HUDEP-2 (cell line): ENCODE results near the gene TSPAN3.
A peak's percentile ranks its signal among the peaks of the same experiment; 100 is the strongest.

ENCODE experiments used
- DNase-seq, 76 experiments: peaks; one replicate each; lab custom pipeline; 2025; ENCODE audit not compliant: unreplicated experiment in 76 of 76; lab: John Stamatoyannopoulos, UW

The TSPAN3 gene

DNA sequence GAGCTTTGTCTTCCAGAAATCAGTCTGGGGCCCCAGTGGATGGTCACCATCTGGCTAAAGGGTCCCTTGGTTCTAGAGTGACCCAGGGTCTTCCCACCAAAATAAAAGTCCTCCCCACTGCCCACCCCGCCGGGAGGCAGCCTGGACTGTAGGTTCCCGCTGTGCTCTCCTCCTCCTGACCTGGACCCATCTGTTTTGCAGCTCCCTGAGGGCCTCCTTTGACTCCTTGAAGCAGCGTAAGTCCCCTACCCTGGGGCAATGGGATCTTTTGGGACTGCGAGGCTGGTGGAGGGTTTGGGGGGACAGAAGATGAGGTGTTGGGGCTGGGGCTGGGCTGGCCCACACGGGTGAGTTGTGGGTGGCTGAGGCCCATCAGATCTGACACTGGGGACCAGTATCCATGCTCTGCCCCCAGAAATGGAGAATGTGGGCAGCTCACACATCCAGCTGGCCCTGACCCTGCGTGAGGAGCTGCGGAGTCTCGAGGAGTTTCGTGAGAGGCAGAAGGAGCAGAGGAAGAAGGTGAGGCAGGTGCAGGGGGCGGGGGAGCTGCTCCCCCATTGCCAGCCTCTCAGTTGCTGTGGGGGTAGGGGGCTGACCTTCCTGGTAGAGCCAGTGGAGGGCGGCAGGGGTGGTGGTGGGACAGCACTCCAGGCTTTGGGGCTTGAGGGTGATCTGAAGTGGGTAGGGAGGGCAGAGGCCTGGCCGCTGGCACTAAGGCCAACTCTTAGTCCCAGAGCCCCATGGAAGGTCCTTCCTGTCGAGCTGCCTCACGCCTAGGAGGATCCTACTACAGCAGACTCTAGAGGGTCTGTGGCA is 45.6 kb downstream of the TSPAN3 start:
- DNase-seq, result no peak

DNA sequence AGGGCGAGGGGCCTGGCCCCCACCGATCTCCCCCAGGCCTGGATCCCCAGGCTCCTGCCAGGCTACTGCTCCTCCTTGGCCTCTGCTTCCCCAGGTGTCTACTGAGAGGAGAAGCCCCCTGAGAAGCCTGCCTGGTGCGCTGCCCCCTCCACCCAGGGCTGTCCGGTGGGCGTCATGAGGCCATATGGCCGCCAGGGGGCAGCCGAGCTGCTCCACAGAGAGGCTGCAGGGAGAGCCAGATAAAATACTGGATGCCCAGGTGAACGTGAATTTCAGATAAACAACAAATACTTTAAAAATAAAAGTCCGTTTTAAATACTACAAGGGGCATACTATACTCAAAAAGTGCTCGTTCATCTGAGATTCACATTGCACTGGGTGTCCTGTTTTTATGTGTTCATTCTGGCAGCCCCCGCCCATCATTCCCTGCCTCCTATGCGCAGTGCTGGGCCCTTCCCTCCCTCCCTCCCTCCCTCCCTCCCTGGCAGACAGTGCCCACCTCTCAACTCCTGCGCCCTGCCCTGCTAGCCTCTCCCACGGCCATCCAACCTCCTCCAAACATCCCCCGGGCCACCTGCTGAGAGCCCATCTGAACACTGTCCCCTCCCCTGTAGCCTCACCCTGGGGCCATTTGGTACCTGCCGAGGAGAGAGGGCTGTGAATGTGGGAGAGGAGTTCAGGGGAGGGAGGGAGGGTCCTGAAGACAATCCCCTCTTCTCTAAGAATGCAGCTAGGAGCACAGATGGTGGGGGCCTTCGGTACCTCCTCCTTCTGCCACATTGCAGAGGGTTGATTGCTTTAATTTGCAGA is 46.4 kb downstream of the TSPAN3 start:
- DNase-seq, result peak in 50 of 76 experiments; percentile 2 to 68 (median 30)

DNA sequence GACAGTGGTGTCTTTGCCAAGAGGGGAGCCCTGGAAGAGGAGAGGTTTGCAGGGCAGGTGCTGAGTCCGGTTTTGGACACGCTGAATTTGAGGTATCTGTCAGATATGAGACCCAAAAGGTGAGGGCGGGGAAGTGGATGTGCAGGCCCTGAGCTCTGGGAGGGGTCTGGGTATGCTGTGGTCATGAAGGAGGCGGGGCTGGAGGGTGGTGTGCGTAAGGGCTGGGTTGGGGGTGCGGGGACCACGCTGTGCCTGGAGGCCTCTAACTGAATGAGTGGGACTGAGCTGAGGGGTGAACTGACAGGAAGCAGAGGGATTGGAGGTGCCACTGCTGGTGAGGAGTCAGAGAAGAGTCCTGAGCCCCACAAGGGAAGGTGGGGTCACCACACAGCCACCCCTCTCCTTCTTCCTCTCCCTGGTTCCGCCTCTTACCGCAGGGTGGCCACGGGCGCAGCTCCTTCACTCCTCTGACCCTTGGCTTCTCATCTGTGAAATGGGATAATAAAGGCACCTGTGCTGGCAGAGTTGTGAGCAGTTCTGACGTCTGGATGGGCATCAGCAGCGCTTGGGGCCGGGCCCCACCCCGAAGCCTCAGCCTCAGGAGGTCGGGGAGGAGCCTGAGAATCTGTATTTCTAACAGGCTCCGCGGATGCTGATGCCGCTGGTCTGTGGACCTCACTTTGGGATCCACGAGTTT is 47.2 kb downstream of the TSPAN3 start:
- no peak for DNase-seq

DNA sequence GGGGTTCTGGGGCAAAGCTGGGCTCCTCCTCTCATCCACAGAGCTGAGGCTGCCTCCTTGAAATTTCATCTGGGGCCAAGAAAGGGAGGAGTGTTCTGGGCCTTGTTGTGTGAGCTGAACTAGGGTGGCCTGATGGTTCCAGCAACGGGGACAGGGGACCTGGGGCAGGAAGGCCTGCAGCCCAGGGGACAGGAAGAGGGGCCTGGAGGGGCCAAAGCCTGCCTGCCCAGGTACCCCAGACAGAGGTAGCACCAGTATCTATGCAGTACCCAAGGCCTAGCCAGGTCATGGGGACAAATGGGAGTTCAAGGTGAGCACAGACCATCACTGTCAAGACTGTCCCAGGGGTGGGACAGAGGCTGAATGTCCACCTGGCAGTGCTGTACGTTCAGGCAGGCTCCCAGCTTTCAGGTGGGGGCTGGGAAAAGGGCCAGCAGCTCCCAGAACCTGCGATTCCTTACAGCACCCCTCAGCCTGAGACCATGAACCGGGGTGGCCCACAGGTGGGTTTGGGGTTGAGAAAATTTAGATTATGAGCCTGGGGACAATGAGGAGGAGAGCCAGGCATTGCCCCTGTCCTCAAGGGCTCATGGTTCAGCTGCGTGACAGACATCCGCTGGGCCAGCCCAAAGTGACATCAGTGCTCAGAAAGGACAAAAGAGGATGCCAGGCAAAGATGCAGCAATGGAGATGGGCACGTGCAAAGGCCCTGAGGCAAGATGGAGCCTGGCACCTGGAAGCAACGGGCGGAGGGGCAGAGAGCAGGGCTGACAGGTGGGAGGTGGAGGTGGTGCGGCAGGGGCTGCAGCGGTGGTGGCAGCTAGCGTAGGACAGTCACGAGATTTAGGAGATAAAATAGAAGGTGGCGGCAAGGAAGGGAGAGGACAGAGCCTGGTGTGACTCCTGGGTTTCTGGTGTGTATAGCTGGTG is 48.0 kb downstream of the TSPAN3 start:
- DNase-seq, result no peak

DNA sequence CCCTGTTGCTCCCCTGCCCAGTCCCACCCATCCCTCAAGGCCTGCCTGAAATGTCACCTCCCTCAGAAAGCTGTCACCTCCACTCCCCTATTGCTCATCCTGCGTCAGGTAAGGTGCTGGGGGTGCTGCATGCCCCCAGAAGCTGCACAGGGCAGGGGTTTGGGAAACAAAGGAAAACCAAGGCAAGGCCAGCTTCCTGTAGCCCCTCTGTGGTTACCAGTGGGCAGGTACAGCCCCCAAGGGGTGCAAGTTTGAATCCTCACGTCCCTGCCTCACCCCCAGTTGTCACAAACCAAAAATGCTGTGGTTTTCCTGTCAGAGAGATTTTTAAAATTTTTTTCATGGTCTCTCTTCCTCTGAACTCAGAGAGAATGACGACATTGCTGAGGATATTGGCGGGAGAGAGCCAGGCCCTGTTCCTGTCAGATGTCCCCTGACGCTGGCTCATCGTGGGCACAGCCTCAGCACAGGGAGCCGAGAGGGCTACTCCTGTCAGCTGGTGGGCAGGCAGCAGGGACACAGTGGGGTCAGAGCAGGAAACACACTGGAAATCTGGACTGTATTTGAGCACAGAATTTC is 49.0 kb downstream of the TSPAN3 start:
- DNase-seq, result no peak

DNA sequence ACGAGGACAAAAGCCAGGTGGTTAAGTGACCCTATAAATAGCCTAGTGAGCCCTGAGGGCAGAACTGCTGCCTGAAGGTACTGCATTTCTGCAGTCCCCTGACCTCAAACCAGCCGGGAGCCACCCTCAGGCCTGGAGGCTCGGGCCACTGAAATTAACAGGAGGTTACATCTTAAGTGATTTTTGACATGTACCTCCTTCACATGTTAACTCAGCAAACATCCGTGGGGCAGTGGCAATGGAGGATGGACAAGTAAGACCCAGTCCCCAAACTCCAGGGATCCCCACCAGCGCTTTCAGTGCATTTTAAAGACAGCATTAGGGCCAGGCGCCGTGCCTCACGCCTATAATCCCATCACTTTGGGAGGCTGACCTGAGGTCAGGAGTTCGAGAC is 49.8 kb downstream of the TSPAN3 start:
- DNase-seq, result no peak

DNA sequence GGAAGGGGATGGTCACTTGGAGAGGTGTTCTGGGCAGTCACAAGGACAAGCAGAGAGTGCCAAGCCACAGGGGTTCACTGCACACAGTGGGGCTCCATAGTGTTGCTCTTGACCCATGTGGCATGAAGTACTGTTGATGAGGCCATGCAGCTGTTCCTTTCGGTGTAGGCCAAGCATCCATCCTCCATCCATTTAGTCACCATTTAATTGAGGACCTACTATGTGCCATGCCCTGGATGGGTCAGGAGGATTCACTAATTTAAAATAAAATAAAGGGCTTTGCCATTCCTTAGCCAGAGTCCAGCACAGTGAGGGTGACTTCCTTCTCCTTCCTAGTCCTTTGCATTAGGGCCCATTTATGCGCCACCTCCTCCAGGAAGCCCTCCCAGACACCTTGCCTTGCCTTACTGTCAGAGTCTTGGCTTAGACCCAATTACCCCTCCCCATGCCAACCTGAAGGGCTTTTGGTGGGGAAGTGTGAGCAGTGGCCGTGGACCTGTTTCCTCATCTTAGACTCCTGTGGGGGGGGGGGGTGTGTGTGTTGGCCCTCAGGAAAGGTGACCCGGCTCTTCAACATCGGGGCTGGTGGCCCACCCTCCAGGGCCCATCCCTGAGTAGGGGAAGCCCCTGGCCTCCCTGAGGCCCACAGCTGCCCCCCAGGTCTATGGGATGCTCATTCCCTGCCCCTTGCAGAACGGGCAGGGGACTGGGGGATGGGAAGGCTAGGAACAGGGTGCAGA is 50.4 kb downstream of the TSPAN3 start:
- DNase-seq, result no peak

DNA sequence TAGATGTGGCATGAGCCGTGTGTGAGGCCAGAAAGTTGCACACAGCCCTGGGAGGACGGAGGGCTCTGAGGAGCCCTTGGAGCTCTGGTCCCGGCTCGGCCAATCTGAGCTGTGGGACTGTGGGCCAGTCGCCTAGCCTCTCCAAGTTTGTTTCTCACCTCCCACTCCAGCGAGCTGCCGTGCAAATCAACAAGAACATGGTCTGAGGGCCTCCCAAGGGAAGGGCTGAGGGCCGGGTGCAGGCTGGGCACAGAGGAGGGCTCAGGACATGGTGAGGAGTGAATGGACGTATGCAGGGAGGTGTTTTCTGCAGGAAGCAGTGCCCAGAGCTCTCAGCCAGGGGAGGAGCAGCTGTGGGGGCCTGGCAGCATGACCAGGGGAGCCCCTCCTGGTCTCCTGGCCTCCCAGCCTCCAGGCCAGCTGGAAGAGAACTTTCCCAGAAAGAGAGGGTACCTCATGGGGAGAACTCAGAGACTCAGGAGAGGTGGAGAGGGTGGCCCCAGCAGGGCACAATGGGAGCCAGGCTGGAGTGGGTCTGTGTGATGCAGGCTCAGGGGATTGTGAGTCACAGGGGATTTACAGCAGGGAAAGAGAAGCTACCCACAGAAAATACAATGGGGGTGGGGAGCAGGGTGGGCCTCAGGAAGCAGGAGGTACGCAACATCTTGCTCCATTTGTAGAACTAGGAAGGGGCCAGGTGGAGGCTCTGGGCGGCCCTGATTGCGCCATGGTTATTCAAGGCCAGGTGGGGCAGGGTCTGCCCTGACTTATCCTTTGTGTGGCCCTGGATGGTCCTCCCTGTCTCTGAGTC is 51.2 kb downstream of the TSPAN3 start:
- no peak for DNase-seq

DNA sequence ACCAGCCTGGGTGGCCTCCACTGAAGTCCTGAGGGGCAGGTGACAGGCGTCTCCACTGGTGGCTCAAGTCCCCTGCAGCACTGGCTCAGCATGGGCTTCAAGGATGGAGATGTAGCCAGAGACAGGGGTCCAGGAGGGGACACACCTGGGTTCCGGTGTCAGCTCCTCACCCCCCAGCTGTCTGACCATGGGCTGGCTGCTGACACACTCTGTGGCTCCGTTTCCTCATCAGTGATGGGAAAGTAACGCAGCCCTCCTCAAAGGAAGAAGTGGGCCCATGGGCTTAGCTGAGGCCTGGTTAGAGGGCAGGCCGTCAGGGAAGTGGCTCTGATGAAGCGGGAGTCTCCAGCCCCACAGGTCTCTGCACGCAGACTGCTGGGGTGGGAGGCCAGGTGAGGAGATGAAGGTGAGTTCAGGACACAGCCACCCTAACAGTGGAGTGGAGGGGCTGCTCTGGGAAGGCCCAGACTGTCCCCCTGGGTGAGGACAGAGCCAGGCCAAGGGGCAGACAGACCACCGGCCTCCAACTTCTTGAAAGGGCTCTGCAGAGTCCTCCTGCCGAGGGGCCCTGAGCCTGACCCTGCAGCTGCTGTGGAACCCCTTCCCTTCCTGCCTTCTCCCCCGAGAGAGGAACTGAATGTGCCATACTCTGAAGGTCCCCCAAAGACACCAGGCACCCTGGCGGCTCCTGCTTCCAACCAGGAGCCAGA is 52.0 kb downstream of the TSPAN3 start:
- no peak for DNase-seq

DNA sequence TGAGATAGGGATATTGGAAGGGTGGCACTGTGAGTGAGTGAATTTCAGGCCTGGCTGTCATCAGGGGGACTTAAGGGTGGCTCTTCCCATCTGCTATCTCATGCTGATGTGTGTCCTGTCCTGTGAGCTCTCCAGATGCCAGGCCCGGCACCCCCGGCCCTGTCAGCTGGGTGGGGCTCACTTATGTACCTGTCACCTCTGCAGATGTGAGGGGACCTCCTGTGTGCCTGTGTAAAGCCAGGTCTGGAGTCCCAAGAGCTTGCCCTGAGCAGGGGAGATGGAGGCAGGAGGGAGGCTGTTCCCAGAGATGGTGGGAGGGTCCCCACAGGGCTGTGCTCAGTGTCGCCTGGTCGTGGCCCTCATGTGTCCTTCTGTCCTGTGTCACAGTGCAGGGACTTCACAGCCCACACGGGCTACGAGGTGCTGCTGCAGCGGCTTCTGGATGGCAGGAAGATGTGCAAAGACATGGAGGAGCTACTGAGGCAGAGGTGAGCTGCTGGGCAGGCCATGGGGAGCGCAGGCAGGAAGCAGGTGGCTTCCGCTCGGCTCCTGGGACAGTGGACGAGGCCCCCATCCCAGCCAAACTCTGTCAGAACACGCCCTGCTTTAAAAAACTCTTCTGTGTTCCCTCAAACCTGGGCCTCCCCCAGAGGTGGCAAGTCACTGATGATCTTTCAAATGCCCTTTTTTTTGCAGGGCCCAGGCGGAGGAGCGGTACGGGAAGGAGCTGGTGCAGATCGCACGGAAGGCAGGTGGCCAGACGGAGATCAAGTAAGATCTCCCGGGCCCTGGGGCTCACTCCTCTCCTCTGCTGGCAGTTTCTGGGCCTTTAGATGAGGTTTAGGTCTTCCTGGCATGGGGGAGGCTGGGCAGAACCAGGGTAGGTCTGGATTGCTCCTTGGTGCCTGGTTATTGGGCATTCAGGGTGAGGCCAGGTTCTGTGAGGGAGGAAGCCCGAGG is 52.9 kb downstream of the TSPAN3 start:
- DNase-seq, result no peak

DNA sequence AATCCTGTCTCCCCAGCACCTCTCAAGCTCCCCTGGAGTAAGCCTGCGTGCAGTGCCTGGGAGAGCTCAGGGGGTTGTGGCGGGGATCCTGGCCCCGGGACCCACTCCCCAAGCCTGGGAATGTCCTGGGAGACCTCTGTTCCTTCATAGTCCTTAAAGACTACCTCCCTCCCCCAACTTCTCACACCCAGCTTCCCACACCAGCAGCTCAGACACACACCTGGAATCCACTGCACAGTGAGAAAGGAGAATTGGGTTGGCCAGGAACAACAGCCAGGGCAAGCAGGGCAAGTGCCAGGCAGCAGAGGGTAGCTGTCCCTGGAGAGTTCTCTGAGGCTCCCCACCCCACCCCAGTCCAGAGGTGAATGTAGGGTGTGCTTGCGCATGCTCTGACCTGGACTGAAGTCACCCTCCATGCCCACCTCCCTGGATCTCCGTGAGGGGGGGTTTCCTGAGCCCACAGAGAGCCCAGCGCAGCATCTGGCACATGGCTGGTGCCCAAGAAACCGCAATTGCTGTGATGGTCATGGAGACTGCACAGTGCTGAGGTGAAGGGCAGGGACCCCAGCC is 53.7 kb downstream of the TSPAN3 start:
- DNase-seq, result no peak

DNA sequence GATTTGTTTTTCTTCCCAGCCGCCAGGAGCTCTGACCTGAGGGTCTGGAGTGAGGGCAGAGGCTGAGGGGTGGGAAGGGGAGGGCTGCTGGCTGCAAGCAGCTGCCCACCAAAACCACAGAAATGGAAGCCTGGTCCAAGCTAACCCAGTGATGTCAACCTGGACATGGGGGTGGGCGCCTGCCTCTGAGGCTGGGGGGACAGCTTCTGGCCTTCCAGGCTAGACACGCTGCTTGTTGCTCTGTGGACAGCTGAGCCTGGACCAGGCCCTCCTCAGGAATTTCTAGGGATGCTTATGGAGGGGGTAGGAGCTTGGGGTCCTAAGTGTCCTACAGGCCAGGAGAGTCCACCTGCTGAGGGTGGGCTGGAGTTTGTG is 54.6 kb downstream of the TSPAN3 start:
- no peak for DNase-seq

DNA sequence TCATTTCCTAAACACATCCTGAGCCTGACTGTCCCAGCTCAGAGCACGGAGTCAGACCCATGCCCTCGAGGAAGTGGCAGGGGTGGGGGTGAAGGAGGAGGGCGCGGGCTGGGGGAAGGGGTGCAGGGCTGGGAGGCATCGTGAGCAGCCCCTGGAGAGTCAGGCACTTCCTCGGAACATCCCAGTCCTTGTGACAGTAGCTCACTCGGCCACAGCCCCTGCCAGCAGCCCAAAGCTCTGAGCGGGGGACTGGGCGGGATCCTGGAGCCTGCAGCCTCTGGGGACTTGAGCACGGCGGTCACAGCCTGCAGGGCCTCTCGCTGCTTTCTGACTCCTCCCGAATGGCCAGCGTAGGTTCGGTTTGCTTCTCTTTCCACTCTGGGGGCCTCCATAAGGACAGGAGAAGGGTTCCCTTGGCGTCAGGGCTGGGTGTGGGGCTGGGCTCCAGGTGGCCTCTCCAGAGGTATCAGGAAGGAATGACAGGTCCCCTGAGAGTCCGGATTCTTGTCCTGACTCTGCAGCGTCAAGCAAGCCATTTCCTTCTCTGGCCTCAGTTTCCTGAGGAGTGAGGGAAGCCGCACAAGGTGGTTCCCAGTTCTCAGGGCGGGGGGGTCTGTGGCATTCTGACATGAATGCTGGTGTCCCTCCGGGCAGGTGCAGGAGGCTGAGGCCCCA is 55.1 kb downstream of the TSPAN3 start:
- DNase-seq, result no peak

DNA sequence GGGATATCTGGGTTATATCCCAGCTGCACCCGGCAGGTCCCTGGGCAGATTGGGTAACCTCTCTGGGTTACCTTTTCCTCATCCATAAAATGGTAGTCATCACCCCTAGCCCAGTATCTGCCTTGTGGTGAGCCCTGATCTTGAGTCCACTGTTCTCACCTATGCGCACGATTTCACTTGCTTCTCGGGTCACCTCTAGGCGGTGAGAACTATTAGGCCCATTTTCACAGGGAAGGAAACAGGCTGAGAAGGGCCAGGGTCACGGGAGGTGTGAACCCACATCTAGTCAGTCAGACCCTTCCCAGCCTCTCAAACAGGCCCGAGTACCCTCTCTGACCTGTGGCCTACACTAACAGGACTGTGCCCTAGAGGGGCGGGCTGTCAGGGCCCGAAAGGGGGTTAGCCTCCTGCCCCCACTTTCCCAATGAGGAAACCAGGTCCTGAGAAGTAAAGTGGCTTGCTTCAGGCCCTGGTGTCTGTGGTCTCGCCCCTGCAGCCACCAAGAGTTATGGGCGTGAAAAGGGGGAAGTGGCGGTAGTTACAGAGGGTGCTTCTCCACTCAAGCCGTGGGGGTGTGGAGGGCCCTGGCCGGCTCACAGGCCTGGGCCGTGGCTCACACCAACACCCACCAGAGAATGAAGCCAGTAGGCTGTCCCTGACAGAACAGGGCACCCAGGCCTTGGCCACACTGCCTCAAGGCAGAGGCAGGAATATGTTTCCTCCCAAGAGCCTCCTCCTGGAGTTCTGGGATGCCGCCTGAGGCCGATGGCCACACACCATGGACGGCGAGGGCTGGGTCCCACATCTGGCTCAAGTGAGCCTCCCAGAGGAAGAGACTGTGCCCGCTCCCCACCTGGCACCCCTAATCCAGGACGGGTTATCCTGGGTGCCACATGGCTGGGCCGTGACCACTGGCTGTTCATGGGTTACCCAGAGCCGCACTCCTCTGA is 56.5 kb downstream of the TSPAN3 start:
- no peak for DNase-seq

DNA sequence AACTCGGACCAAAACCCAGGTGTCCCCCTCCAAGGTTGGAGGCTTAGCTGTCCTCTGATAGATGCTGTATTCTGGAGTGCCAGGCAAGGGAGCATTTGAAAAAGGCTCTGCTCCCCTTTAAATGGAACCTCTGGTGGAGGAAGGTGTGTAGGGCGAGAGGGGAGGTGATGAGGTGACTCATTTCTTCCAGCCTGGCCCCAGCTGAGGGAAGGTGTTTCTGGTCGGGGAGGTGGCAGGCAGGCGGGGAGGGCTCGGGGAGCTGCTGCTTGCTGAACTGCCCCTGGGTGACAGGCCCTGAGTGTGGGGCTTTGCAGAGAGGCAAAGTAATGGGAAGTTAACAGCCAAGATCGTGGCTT is 57.2 kb downstream of the TSPAN3 start:
- no peak for DNase-seq
